ENCODE data around the gene CNTNAP4.

The CNTNAP4 gene

DNA sequence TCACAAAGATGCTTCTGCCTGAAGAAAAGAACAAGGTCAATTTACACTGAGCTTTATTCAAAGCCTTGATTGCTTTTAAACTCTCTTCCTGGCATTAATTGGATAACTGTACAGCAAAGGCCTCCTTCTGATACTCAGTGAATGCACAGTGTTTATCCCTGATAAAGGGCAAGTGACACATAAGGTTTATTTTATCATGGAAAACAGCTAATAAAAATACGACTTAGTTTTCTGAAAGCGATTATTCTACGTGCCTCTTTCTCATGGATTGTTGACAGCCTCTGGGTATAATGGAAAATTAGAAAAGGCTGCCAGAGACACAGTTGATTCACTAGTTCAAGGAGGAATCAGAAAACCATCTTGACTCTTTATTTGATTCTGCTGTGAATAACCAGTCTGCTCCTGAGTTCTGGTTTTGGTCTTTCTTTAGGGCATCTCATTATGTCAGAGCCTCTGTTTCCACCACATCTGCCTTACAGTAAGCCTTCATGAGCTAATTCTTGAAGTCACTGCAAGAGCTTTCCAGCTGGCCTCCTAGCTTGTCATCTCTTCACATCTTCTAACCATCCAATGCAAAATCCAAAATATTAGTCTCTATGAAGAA lies 212.9 kb downstream of the CNTNAP4 start:
- DNase-seq (ENCODE audit: low read depth) = no peak

GRCh38 chr16:76500006-76500405 lies 222.8 kb downstream of the CNTNAP4 start:
- DNase-seq (ENCODE audit: low read depth) = no peak

DNA sequence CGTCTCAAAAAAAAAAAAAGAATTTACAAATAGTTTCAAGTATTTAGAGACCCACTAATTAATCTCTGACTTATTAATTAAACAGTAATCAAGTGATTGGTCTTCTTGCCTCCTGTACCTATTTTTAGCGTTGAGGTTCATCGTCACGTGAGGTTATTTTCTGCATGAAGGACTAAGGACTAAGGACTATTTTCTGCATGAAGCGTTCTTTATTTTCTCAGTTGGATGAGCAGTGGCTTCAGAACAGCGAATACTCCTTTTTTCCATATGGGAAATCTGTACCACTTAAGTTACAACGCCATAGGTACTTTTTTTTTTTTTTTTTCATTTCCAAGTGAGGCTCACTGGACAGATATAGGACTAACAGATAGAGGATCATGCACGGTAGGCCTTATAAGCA lies 224.9 kb downstream of the CNTNAP4 start:
- no peak for DNase-seq (ENCODE audit: low read depth)

DNA sequence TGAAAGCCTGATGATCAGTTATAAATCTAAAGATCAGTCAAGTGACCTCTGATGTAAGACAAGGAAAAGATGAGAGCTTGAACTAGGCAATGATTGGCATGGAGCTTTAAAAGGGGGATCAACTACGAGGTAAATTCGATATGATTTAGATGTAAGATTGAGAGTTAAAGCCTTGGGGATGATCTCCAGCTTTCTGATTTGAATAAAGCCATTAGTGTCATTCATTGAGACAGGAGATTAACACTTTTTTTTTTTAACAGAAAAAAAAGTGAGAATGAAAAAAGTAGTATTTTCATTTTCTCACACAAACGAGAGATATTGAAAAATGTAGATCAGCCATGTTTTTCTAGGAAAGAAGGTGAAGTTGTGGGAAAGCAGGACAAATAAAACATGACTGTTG lies 225.4 kb downstream of the CNTNAP4 start:
- DNase-seq (ENCODE audit: low read depth) = no peak

GRCh38 chr16:76503091-76503490 lies 225.9 kb downstream of the CNTNAP4 start:
- DNase-seq (ENCODE audit: low read depth) = no peak

- DNase-seq (ENCODE audit: low read depth) = no peak
Measured at GRCh38 chr16:76511203-76511602, 234.0 kb downstream of the CNTNAP4 start.

- DNase-seq (ENCODE audit: low read depth) = no peak
Measured at GRCh38 chr16:76518781-76519180, 241.6 kb downstream of the CNTNAP4 start.

DNA sequence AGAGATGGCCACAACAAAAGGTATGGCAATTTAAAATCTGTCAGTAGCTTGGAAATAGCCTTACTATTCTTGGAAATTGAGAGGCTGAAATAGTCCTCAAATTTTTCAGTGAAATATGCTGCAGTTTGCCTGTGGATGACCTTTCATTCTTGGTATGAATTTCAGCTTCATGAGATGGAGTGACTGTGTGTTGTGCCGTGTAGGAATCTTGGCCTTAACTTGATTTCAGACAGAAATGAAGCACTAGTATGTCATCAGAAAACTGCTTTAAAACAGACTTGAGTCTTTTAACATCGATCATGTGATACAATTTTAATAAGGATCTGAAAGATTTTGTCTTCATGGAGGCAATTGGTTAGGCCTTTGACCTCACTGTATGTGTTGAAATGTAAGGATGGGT lies 247.2 kb downstream of the CNTNAP4 start:
- DNase-seq (ENCODE audit: low read depth) = no peak

- DNase-seq (ENCODE audit: low read depth) = no peak
Measured at GRCh38 chr16:76524769-76525168, 247.6 kb downstream of the CNTNAP4 start.

- DNase-seq (ENCODE audit: low read depth) = no peak
Measured at GRCh38 chr16:76527244-76527643, 250.0 kb downstream of the CNTNAP4 start.

- DNase-seq (ENCODE audit: low read depth) = no peak
Measured at GRCh38 chr16:76529120-76529519, 251.9 kb downstream of the CNTNAP4 start.

GRCh38 chr16:76531236-76531635 lies 254.0 kb downstream of the CNTNAP4 start:
- no peak for DNase-seq (ENCODE audit: low read depth)

DNA sequence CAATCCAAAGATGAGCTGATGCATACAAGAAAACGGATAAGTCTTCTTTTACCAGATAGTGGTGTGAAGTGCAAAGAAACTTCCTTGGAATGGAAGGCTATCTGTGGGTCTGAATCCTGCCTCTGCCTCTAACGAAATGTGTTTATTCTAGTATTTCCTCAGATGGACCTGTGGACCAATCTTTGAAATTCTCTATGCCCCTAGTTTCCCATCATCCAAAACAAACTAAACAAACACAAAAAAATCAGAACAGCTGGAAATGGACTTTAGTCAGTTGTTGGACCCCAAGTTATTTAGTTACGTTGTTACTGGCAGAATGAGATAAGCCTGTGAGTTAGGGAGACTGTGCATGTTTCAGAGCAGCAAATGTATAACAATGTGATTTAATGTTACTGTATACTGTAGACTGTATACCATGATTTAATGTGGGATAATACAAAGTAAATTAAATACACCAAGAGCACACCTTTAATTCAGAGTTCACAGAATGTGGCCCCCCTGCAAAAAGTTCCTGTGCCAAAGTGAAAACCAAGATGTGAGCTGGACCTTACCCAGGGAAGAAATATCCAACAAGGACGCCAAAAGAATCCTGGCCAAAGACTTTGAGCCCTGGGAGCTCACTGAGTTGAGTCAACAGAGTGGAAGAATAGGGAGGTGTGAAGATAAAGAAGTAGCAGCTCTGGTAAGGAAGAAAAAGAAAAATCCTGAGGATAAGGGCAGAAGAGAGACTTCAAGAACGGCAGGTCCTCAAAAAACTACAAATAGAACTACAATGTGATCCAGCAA lies 255.2 kb downstream of the CNTNAP4 start:
- no peak for DNase-seq (ENCODE audit: low read depth)

- DNase-seq (ENCODE audit: low read depth) = no peak
Measured at GRCh38 chr16:76539609-76540008, 262.4 kb downstream of the CNTNAP4 start.

GRCh38 chr16:76541070-76541469 lies 263.9 kb downstream of the CNTNAP4 start:
- no peak for DNase-seq (ENCODE audit: low read depth)

DNA sequence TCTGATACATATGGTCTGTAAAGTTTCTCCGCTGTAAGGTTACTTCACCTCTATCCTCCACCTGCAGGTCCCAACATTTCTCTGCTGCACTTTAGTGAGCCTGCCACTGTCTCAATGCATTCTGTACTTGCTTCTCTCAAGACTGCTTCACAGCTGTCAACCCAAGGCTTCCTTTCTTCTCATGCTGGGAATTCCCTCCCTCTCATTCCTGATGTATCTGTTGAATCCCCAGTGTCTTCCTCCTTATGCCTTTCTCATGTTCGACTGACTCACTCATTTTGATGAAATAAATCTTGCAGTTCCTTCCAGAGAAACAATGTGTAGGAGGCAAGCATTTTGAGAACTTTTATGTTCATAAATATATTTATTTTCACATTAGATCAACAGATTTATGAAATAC lies 288.3 kb downstream of the CNTNAP4 start:
- no peak for DNase-seq (ENCODE audit: low read depth)

DNA sequence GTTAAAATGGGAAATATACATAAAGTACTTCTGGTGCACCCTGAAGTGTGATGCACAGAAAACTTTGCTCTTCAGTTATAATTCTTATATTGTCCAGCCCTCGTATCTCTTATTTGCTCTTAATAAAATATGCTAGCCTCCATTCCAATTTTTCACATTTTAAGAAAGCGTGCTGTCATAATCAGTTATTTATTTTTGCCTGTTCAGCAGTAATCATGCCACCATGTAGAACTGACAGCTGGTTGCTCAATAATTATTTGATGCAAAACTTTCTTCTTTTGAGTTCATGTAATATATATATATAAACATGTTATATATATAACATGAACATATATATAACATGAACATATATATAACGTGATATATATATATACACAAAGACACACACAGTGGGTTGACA lies 294.6 kb downstream of the CNTNAP4 start:
- no peak for DNase-seq (ENCODE audit: low read depth)

GRCh38 chr16:76573281-76573680 lies 296.1 kb downstream of the CNTNAP4 start:
- no peak for DNase-seq (ENCODE audit: low read depth)

GRCh38 chr16:76574651-76575050 lies 297.4 kb downstream of the CNTNAP4 start:
- no peak for DNase-seq (ENCODE audit: low read depth)

DNA sequence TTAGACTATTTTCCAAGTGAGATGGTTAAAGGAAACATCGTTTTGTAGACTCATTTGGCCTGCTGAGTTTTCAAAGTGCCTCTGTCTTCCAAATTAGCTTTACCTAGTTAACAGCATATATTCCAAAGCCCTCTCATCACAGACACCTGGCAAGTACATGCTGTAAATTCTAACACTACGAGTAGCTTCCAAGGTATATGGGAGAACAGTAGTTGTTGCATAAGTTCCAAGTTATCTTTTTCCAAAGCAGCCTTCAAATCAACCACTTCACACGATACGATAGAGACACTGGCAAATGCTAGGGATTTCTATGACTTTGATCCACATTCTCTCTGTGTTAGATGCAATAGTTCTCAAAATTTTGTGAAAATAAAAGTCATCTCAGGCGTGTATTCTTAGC lies 299.3 kb downstream of the CNTNAP4 start:
- no peak for DNase-seq (ENCODE audit: low read depth)

DNA sequence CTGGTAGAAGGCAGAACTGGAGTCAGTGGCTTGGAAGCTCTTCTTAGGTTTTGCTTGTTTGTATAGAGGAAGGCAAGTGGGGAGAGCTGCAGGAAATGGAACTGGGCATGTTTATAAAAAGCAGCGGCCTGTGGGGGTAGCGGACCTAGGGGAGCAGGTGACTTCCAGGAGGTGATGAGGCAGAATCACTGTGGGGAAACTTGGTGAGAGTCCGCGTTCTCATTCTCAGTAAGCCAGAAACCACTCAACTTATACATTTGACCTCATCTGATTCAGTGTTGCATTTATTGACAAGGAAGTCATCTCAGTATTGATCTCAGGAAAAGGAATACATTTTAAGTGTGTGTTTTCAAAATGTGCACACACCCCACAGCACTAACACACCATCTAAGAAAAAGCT lies 299.8 kb downstream of the CNTNAP4 start:
- no peak for DNase-seq (ENCODE audit: low read depth)

DNA sequence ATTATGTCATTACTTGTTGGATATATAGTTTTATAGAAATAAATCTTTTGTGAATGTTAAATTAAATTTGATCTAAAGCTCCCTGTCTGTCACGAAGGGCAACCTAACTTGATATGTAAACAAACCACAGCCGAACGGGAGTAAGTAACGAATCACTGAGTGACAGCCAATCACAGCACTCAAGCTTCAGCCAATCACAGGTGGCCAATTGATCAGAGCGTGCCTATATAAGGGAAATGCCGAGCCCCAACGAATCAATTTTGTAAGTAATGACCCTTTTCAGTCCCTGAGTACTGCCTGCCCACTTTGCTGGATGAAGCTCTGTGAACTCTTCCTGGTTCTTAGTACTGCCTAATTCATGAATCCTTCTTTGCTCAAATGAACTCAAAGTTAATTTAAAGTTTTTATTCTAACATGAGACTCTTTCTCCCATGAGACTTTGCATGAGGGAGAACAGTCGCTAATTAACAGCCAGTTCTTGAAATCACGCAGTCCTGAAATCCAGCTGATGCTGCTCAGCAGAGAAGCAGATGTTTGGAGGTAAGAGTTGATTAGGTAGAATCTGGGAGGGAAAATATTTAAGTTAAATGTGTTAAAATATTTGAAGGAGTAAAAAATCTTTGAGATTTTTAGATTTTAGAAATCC lies 302.2 kb downstream of the CNTNAP4 start:
- no peak for DNase-seq (ENCODE audit: low read depth)

DNA sequence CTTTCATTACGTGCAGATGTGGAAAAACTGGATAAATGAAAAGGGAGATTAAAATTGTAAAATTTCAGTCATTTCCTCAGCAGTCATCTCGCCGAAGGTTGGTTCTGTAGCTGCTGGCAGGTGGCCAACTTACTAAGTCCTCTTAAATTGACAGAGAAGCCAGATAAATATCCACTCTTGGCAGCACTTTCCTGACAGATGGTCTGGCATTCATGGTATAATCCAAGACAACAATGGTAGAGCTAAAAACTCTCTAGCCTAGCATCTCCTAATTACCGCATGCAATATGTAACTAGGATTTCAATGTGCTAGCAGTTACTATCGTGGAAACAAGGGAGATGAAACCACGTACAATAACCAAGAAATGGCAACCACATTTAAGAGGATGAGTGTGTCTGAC lies 306.3 kb downstream of the CNTNAP4 start:
- DNase-seq (ENCODE audit: low read depth) = no peak

Data from EH (cell line).